Heart right ventricle (tissue), 16 donors: ENCODE results near the gene ALG3. TPM values are rescaled to one million over a fixed set of nuclear protein-coding genes. Genes with fewer than 3 reads are reported as not detected.

ENCODE experiments used
- ATAC-seq, 8 donors: fragments of 200-7000 bp; cut with Tn5 transposase; one replicate each; pipeline ENCODE4 v1.9.1; 2020; ENCODE audit warnings: mild to moderate bottlenecking in 8 of 8, moderate library complexity in 8 of 8, moderate number of reproducible peaks in 1 of 8
- DNase-seq, 2 donors: peaks; one replicate each; pipeline ENCODE4 v3.0.0-alpha.2; 2020
- H3K27ac ChIP-seq, 10 donors: fragments of 200-600 bp; sonication (generic) in 2 of 10; one replicate each; pipeline versions ENCODE4 v1.5.0 to v1.8.0; 2020 to 2022; ENCODE audit warnings: mild to moderate bottlenecking in 3 of 10
- H3K27me3 ChIP-seq, 7 donors: fragments of 200-600 bp; one replicate each; pipeline ENCODE4 v1.8.0; 2021 to 2022; ENCODE audit warnings: mild to moderate bottlenecking in 2 of 7
- H3K36me3 ChIP-seq, 9 donors: fragments of 200-600 bp; sonication (generic) in 1 of 9; one replicate each; pipeline versions ENCODE4 v1.5.0 to v1.8.0; 2020 to 2022; ENCODE audit warnings: mild to moderate bottlenecking in 2 of 9
- H3K4me1 ChIP-seq, 9 donors: fragments of 200-600 bp; sonication (generic) in 1 of 9; one replicate each; pipeline versions ENCODE4 v1.5.0 to v1.8.0; 2020 to 2022; ENCODE audit warnings: mild to moderate bottlenecking in 4 of 9
- H3K4me3 ChIP-seq, 10 donors: fragments of 200-600 bp; sonication (generic) in 2 of 10; one replicate each; pipeline versions ENCODE4 v1.5.0 to v1.8.0; 2020 to 2022; ENCODE audit warnings: mild to moderate bottlenecking in 7 of 10, moderate library complexity in 2 of 10
- H3K9me3 ChIP-seq, 11 donors: fragments of 200-600 bp in 10 of 11; sonication (generic) in 2 of 11; one replicate each; pipeline versions ENCODE4 v1.5.0 to v1.8.0; 2013 to 2022; ENCODE audit warnings: mild to moderate bottlenecking in 2 of 11, control low read depth in 1 of 11, moderate library complexity in 1 of 11
- CTCF ChIP-seq, 9 donors: fragments of 200-600 bp; sonication (generic) in 2 of 9; IDR thresholded peaks; one replicate each; pipeline versions ENCODE4 v1.5.0 to v1.8.0; 2021 to 2022; ENCODE audit warnings: antibody characterized with exemption in 9 of 9, mild to moderate bottlenecking in 5 of 9, moderate library complexity in 1 of 9
- WGBS, 2 donors: extraction: QIAGEN DNeasy Blood & Tissue Kit; methylation state at CpG; one replicate each; pipeline ENCODE4 v1.1.7; 2013; ENCODE audit warnings: inconsistent platforms in 1 of 2; 5-methylcytosine and 5-hydroxymethylcytosine counted together
- intact Hi-C, 10 donors: fragments of 100-400 bp; cut with DNase I; formaldehyde crosslinking; loops; one replicate each; pipeline versions ENCODE4 v1.11.1 to v1.14.2; 2022
- polyA plus RNA-seq, 2 donors: library from polyadenylated mRNA; stranded (reverse); fragments of 200-250 nt; gene quantifications; one replicate each; pipeline ENCODE4 v1.2.3, GENCODE V29; 2013
- total RNA-seq, 10 donors: library from RNA; stranded (reverse); fragmentation: NEBNext Ultra II Directional in 3 of 10; extraction: Animal tissue kit (Norgen Biotek cat#: 25700) in 3 of 10; gene quantifications; one replicate each; pipeline versions ENCODE4 v1.2.1 to v1.2.4, GENCODE V29; 2021 to 2023
- donor health status: Arrhythmogenic right ventricular cardiomyopathy.
- donor health status: ischemic (EF 13 %, LVEDD 7.1; RV severe dilation, severe dysfunction).
- donor health status: healthy with polysubstance abuse.
- donor health status: DM: no; HTN: yes; CAD: no.
- donor health status: DM: no; HTN: no; CAD: no.
- donor health status: ischemic (EF 25% LVEDD 6.9; RV normal size, moderate dysfunction).
- donor health status: ischemic (EF 25% LVEDD 5.7; RV mildly dilated, moderate dysfunction).
- donor health status: healthy.
- donor health status: DM: yes; HTN: yes; CAD: no.
- donor health status: Ischemic cardiomyopathy.
- donor health status: ischemic (EF 35%, LVEDD 5.7; RV mildly dilated, moderate dysfunction).
- donor health status: nonischemic (EF 11% LVEDD 7.7; RV severe dilation, severe dysfunction).
- donor health status: DM: yes; HTN: yes; CAD: no.
- donor health status: PGD.
- donor health status: ischemic (EF 29% LVEDD 5.4; RV normal size, mild dysfunction).
- donor health status: nonischemic (EF 23%, LVEDD 6.1; RV moderate dilation, normal function).

ALG3 gene
- total and polyA plus RNA-seq, 12 donors = 10.7 to 63.6 (median 14.0) TPM

GRCh38 chr3:184218814-184219213 lies 29.9 kb downstream of the ALG3 start:
- WGBS, 2 donors = 58% methylated on average over 4 of the region's 4 CpGs
- peaks cover 0 to 16% (median 7%) of the 10 kb centered on the region in 7 donors for H3K27me3 ChIP-seq
- H3K4me3 ChIP-seq = no peak overlapping the region
- TF ChIP-seq CTCF (IDR thresholded peaks at IDR 0.05) = no peak
- no peaks in the 10 kb centered on the region for H3K9me3 ChIP-seq
- intact Hi-C loops = no loop called here
- DNase-seq = no peak
- no peaks in the 10 kb centered on the region for H3K36me3 ChIP-seq
- no peak overlapping the region for H3K27ac ChIP-seq
- no peak for ATAC-seq
- H3K4me1 ChIP-seq = peaks cover 0 to 7% (median 0%) of the 10 kb centered on the region in 9 donors

- intact Hi-C loops = no loop called here
- no peak for ATAC-seq
- H3K4me3 ChIP-seq = no peak overlapping the region
- no peak for DNase-seq
- no peaks in the 10 kb centered on the region for H3K9me3 ChIP-seq
- 75 to 81% methylated on average over 5 of the region's 5 CpGs for WGBS, 2 donors
- H3K4me1 ChIP-seq = peaks cover 0 to 7% (median 0%) of the 10 kb centered on the region in 9 donors
- no peak overlapping the region for H3K27ac ChIP-seq
- no peaks in the 10 kb centered on the region for H3K36me3 ChIP-seq
- peaks cover 0 to 9% (median 1%) of the 10 kb centered on the region in 7 donors for H3K27me3 ChIP-seq
- TF ChIP-seq CTCF (IDR thresholded peaks at IDR 0.05) = no peak
Observed at GRCh38 chr3:184211718-184212117, 37.0 kb downstream of the ALG3 start.

GRCh38 chr3:184211297-184211696 lies 37.5 kb downstream of the ALG3 start:
- 67 to 74% methylated on average over 5 of the region's 5 CpGs for WGBS, 2 donors

GRCh38 chr3:184209146-184209923 lies 39.4 kb downstream of the ALG3 start:
- WGBS, 2 donors = 55 to 62% methylated on average over 11 of the region's 11 CpGs
- H3K4me3 ChIP-seq = no peak overlapping the region
- H3K27me3 ChIP-seq = peaks cover 0 to 10% (median 5%) of the 10 kb centered on the region in 7 donors
- DNase-seq (no peak), ATAC-seq (no peak)
- H3K36me3 ChIP-seq = no peaks in the 10 kb centered on the region
- H3K27ac ChIP-seq = no peak overlapping the region
- intact Hi-C loops = no loop called here
- H3K9me3 ChIP-seq = no peaks in the 10 kb centered on the region
- TF ChIP-seq CTCF (IDR thresholded peaks at IDR 0.05) = no peak
- H3K4me1 ChIP-seq = peaks cover 0 to 4% (median 0%) of the 10 kb centered on the region in 9 donors

More at GRCh38 chr3:184211297-184211696, 37.5 kb downstream of the ALG3 start:
- Histone ChIP-seq H3K4me3 (no peak overlapping the region), H3K27ac (no peak overlapping the region), H3K36me3 (no peaks in the 10 kb centered on the region), H3K27me3 (peaks cover 0 to 9% (median 5%) of the 10 kb centered on the region in 7 donors), H3K9me3 (no peaks in the 10 kb centered on the region), H3K4me1 (peaks cover 0 to 7% (median 0%) of the 10 kb centered on the region in 9 donors)
- no peak for ATAC-seq
- no peak for TF ChIP-seq CTCF (IDR thresholded peaks at IDR 0.05)
- DNase-seq = no peak
- intact Hi-C loops = no loop called here
